DND-41 (cell line): ENCODE measurements around the gene ANKRD33.

Experiments
- ATAC-seq: fragments of 200-7000 bp; cut with Tn5 transposase; 3 replicates; pipeline ENCODE4 v1.9.1; 2021; ENCODE audit warnings: low read depth; ENCODE audit not compliant: insufficient read depth
- DNase-seq: peaks from one replicate; pipeline ENCODE4 v3.0.0-alpha.2; 2020
- H2AFZ ChIP-seq: 2 replicates; pipeline ENCODE4 v1.6.0; 2012; ENCODE audit warnings: low read depth, low read length
- H3K27ac ChIP-seq: 2 replicates; pipeline ENCODE4 v1.5.1; 2012; ENCODE audit warnings: low read length, inconsistent platforms
- H3K27me3 ChIP-seq: fragments of 200-600 bp; sonication (generic); 2 replicates; pipeline ENCODE4 v1.6.0; 2012; ENCODE audit warnings: low read length, mild to moderate bottlenecking, inconsistent platforms; ENCODE audit not compliant: insufficient read depth, poor library complexity
- H3K36me3 ChIP-seq: 2 replicates; pipeline ENCODE4 v1.5.1; 2012; ENCODE audit warnings: low read length, inconsistent platforms; ENCODE audit not compliant: insufficient read depth
- H3K4me1 ChIP-seq: 2 replicates; pipeline ENCODE4 v1.5.1; 2012; ENCODE audit warnings: mild to moderate bottlenecking, low read length; ENCODE audit not compliant: insufficient read depth
- H3K4me2 ChIP-seq: 2 replicates; pipeline ENCODE4 v1.6.0; 2012; ENCODE audit warnings: mild to moderate bottlenecking, moderate library complexity, low read length, inconsistent platforms; ENCODE audit not compliant: insufficient read depth
- H3K4me3 ChIP-seq, 2 experiments: fragments of 200-600 bp in 1 of 2; shearing (Covaris generic) in 1 of 2; 2 replicates each; pipeline ENCODE4 v1.5.1; 2012 to 2016; ENCODE audit warnings: inconsistent platforms in 2 of 2, low read length in 2 of 2, mild to moderate bottlenecking in 2 of 2, low read depth in 1 of 2, moderate library complexity in 1 of 2
- H3K79me2 ChIP-seq: 2 replicates; pipeline ENCODE4 v1.6.0; 2012; ENCODE audit warnings: low read length, inconsistent platforms; ENCODE audit not compliant: insufficient read depth
- H3K9ac ChIP-seq: 2 replicates; pipeline ENCODE4 v1.6.0; 2012; ENCODE audit warnings: low read depth, mild to moderate bottlenecking, inconsistent platforms, low read length, moderate library complexity
- H3K9me3 ChIP-seq: 2 replicates; pipeline ENCODE4 v1.5.1; 2012; ENCODE audit warnings: low read length, moderate library complexity, mild to moderate bottlenecking, inconsistent platforms; ENCODE audit not compliant: insufficient read depth, severe bottlenecking
- H4K20me1 ChIP-seq: 2 replicates; pipeline ENCODE4 v1.6.0; 2012; ENCODE audit warnings: low read length; ENCODE audit not compliant: insufficient read depth
- EZH2 ChIP-seq: IDR thresholded peaks from 3 replicates; pipeline ENCODE4 v1.6.1; 2012; ENCODE audit warnings: borderline replicate concordance, low read depth, mild to moderate bottlenecking, moderate library complexity, low read length, inconsistent platforms; ENCODE audit not compliant: severe bottlenecking
- TF ChIP-seq, protein P1 (sequence below): IDR thresholded peaks from 2 replicates; pipeline ENCODE4 v1.5.1; 2012; ENCODE audit warnings: borderline replicate concordance, low read length, moderate library complexity, mild to moderate bottlenecking; ENCODE audit not compliant: poor library complexity, severe bottlenecking; ENCODE audit errors: extremely low read depth

Gene ANKRD33

DNA sequence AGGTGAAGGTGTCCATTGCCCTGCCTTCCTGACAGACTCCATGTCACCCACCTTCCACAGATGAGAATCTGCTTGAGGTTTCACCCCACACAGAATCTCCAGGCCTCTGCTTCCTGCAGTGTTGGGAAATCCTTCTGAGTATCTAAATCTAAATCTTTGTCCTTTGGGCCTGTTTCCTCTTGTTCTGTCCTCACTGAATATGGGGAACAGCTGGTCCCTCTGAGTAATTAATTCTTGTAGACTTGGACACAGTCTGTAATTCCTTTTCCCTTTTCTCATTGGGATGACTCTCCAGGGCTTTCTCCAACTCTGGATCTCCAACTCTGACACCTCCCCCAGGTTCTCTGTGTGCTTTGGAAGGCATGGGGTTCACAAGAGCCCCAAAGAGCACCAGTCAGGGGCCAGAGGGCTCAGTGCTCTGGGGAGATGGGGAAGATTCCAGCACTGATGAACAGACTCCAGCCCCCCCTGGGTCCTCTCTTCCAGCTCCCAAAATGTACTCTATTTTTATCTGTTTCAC lies 17.1 kb downstream of the ANKRD33 start:
- H3K27me3 ChIP-seq, result no peaks in the 10 kb centered on the region
- no peak overlapping the region for H3K27ac ChIP-seq
- no peaks in the 10 kb centered on the region for H4K20me1 ChIP-seq
- no peaks in the 10 kb centered on the region for H3K9me3 ChIP-seq
- ATAC-seq, result no peak
- H3K9ac ChIP-seq, result no peak overlapping the region
- no peaks in the 10 kb centered on the region for H3K4me1 ChIP-seq
- no peak overlapping the region for H3K4me2 ChIP-seq
- no peak overlapping the region for H2AFZ ChIP-seq
- no peaks in the 10 kb centered on the region for H3K36me3 ChIP-seq
- H3K4me3 ChIP-seq, result no peak overlapping the region
- no peaks in the 10 kb centered on the region for H3K79me2 ChIP-seq
- no peak for DNase-seq
- TF ChIP-seq EZH2, result no peak
- TF ChIP-seq, protein P1, sequence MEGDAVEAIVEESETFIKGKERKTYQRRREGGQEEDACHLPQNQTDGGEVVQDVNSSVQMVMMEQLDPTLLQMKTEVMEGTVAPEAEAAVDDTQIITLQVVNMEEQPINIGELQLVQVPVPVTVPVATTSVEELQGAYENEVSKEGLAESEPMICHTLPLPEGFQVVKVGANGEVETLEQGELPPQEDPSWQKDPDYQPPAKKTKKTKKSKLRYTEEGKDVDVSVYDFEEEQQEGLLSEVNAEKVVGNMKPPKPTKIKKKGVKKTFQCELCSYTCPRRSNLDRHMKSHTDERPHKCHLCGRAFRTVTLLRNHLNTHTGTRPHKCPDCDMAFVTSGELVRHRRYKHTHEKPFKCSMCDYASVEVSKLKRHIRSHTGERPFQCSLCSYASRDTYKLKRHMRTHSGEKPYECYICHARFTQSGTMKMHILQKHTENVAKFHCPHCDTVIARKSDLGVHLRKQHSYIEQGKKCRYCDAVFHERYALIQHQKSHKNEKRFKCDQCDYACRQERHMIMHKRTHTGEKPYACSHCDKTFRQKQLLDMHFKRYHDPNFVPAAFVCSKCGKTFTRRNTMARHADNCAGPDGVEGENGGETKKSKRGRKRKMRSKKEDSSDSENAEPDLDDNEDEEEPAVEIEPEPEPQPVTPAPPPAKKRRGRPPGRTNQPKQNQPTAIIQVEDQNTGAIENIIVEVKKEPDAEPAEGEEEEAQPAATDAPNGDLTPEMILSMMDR, result no peak

DNA sequence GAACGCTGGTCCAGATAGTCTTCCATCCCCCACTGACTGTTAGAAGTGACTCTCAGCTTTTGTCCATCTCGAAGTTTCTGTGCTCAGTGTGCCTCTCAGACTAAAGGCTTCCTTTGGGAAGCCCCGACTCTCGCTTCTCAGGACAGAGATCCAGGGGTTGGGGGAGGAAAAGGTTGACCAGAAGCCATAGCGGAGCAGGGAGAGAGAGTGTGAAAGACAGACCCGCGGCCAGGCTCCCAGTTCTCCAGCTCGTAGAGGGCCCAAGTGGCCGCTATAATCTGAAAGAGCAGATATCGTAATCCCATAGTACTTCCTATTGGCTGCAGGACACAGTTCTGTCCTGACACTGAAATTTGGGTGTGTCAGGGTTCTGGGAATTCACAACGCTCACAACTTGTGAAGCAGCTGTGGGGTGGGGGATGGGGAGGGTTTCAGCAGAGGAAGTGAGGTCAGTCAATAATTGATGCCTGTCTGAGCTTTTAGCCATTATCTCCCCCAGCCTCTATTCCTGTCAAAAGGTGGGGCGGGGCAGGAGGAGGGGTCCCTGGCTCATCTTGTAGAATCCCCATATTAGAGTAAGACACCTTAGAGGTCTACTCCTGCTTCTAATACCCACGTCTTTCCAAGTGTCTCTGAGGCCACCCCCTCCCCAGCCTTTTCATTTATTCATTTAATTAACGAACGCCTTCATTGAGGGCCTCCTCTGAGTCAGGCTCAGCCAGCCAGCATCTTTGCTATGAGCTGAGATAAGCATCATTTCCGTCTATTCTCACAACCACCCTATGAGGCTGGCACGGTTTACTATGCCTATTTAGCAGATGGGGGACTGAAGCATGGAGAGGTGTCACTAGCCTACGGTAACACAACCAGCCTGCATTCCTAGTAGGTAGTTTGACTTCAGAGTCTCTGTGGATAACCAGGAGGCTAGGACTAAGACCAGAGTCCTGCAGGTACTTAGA lies 17.8 kb downstream of the ANKRD33 start:
- Histone ChIP-seq H3K4me3 (no peak overlapping the region), H3K27me3 (no peaks in the 10 kb centered on the region)

DNA sequence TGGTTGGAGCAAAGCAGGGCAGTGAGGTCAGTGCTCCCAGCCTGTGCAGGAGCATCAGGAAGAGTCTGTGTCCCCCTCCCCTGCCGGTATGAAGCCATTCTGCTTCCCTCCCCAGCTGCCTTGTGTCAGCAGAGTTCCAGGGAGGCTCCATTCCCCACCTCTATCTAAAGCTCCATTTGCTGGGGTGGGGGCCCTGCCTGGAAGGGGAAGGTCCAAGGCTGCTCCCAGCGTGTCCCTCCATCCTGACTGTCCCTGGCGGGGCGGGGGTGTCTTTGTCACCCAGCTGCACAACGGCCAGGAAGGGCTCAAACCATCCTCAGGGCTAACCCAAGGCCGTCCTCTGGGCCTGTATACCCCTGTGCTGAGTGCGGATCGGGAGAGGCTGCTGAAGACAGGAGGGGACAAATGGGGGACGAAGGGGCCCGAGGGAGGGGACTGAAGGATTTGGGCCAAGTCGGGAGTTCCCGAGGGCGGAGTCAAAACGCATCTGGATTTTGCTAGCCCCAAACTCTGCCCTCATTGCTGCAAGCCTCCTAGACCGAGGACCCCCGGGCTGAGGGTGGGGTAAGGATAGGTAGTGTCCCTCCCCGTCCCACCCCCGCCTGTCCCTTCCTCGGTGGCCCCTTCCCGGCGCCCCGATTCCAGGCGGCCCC lies 18.7 kb downstream of the ANKRD33 start:
- ATAC-seq (no peak), DNase-seq (no peak)
- TF ChIP-seq EZH2, result no peak
- TF ChIP-seq, protein P1, result no peak
- no peak overlapping the region for H3K4me2 ChIP-seq
- H3K4me3 ChIP-seq, result no peak overlapping the region
- no peaks in the 10 kb centered on the region for H3K79me2 ChIP-seq
- H3K36me3 ChIP-seq, result no peaks in the 10 kb centered on the region
- H3K27ac ChIP-seq, result no peak overlapping the region
- H3K9ac ChIP-seq, result no peak overlapping the region
- H3K9me3 ChIP-seq, result no peaks in the 10 kb centered on the region
- H3K27me3 ChIP-seq, result no peaks in the 10 kb centered on the region
- H4K20me1 ChIP-seq, result no peaks in the 10 kb centered on the region
- H2AFZ ChIP-seq, result no peak overlapping the region
- H3K4me1 ChIP-seq, result no peaks in the 10 kb centered on the region

More for the DNA sequence above, 17.8 kb downstream of the ANKRD33 start:
- H3K27ac ChIP-seq, result no peak overlapping the region
- no peak for DNase-seq
- no peaks in the 10 kb centered on the region for H4K20me1 ChIP-seq
- no peaks in the 10 kb centered on the region for H3K36me3 ChIP-seq
- no peaks in the 10 kb centered on the region for H3K79me2 ChIP-seq
- H3K9ac ChIP-seq, result no peak overlapping the region
- TF ChIP-seq, protein P1, result no peak
- TF ChIP-seq EZH2, result no peak
- no peak for ATAC-seq
- no peaks in the 10 kb centered on the region for H3K9me3 ChIP-seq
- no peak overlapping the region for H2AFZ ChIP-seq
- no peak overlapping the region for H3K4me2 ChIP-seq
- no peaks in the 10 kb centered on the region for H3K4me1 ChIP-seq
